GM21786 (cell line): ENCODE measurements around the gene SLC7A11.
A peak's percentile ranks its signal among the peaks of the same experiment; 100 is the strongest.

Experiments
- ATAC-seq: cut with Tn5 transposase; IDR thresholded peaks from one replicate; pipeline ENCODE4 v1.9.1; 2021; ENCODE audit not compliant: unreplicated experiment

The SLC7A11 gene

GRCh38 chr4:138174981-138175794 is 67.0 kb downstream of the SLC7A11 start:
- no peak for ATAC-seq

GRCh38 chr4:138164208-138164607 is 77.9 kb downstream of the SLC7A11 start:
- ATAC-seq, result no peak

GRCh38 chr4:138163171-138163570 is 79.0 kb downstream of the SLC7A11 start:
- no peak for ATAC-seq

GRCh38 chr4:138162259-138162658 is 79.9 kb downstream of the SLC7A11 start:
- no peak for ATAC-seq

- ATAC-seq, result no peak
These were observed 80.8 kb downstream of the SLC7A11 start for GRCh38 chr4:138161351-138161750.

- ATAC-seq, result no peak
These were observed 83.3 kb downstream of the SLC7A11 start for GRCh38 chr4:138158746-138159297.

GRCh38 chr4:138140879-138141278 is 101.3 kb downstream of the SLC7A11 start:
- ATAC-seq, result no peak

GRCh38 chr4:138138774-138139173 is 103.4 kb downstream of the SLC7A11 start:
- no peak for ATAC-seq

- no peak for ATAC-seq
These were observed 106.5 kb downstream of the SLC7A11 start for GRCh38 chr4:138135610-138136009.

- no peak for ATAC-seq
These were observed 123.9 kb downstream of the SLC7A11 start for GRCh38 chr4:138118270-138118669.

GRCh38 chr4:138115053-138115452 is 127.1 kb downstream of the SLC7A11 start:
- ATAC-seq, result no peak

- ATAC-seq, result peak; percentile 100
These were observed 127.7 kb downstream of the SLC7A11 start for GRCh38 chr4:138114434-138114833.
